ENCODE results near the gene ADGRG1. TPM values are rescaled to one million over a fixed set of nuclear protein-coding genes. Genes with fewer than 3 reads are reported as not detected.

The ADGRG1 gene
- total RNA-seq, 1 donor from 2014 or later, result 67.1 TPM

DNA sequence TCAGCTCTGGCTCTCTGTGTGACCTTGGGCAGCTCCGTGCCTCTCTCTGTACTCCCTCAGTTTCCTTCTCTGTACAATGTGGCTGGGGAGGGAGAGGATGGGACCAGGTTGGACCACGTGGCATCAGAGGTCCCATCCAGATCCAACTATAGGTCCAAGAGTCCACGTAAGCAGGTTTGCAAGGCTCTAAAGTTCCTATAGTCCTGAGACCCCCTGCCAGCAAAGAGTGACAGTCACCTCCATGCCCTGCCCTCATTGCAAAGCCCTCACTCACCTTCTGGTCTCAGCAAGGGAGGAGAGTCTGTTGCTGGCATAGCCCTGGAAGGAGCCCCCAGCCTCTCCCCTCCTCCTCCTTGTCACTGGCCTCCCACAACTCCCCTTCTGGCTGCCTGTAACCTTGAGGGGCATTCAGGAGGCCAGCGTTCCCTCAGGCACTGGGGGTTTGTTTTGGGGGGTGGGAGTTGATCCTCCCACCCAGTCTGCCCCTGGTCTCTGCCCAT is 60.1 kb downstream of the ADGRG1 start:
- no peaks in the 10 kb centered on the region for H3K27me3 Mint-ChIP-seq (ENCODE audit: low read depth)
- TF ChIP-seq, protein P1, sequence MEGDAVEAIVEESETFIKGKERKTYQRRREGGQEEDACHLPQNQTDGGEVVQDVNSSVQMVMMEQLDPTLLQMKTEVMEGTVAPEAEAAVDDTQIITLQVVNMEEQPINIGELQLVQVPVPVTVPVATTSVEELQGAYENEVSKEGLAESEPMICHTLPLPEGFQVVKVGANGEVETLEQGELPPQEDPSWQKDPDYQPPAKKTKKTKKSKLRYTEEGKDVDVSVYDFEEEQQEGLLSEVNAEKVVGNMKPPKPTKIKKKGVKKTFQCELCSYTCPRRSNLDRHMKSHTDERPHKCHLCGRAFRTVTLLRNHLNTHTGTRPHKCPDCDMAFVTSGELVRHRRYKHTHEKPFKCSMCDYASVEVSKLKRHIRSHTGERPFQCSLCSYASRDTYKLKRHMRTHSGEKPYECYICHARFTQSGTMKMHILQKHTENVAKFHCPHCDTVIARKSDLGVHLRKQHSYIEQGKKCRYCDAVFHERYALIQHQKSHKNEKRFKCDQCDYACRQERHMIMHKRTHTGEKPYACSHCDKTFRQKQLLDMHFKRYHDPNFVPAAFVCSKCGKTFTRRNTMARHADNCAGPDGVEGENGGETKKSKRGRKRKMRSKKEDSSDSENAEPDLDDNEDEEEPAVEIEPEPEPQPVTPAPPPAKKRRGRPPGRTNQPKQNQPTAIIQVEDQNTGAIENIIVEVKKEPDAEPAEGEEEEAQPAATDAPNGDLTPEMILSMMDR (IDR thresholded peaks at IDR 0.05; ENCODE audit: unreplicated experiment), result no peak
- no peak overlapping the region for H3K27ac Mint-ChIP-seq
- H3K4me3 Mint-ChIP-seq, result no peak overlapping the region
- H3K9me3 Mint-ChIP-seq, result no peaks in the 10 kb centered on the region
- peaks cover 9% of the 10 kb centered on the region for H3K4me1 Mint-ChIP-seq
- no peaks in the 10 kb centered on the region for H3K36me3 Mint-ChIP-seq
- no peak for DNase-seq (ENCODE audit: low spot score in 2 of 2, unreplicated experiment in 2 of 2)

DNA sequence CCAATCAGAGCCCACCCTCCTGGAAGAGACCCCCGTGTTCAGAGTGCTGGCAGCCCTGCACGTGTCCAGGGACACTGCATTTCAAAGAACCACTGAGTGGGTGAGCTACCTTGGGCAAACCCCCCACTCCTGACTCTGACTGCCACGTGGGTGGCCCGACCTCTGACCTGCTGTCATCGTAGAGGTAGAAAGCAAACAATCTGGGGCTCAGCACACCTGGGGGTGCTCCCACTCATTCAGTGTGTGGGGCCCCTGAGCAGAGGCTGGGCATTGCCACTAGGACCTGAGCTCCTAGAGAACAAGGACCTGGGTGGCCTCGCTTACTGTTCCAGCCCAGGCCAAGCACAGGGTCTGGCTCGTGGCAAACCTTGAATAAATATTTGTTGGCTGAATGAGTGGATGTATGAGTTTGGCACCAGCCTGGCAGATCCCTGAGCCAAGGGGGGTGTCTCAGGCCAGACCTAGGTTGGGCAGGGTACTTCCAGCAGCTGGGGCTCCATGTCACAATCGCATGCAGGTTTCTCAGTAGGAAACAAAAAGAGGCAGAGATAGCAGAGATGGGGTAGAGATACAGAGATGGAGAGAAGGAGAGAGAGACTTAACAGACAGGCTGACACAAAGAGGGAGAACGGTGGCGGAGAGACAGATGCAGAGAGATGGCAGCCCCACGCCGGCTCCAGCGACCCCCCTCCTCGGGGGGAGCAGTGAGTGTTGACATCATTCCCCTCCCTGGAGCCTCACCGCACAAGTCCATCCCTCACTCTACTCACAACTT is 60.7 kb downstream of the ADGRG1 start:
- no peak overlapping the region for H3K4me3 Mint-ChIP-seq
- TF ChIP-seq, protein P1 (IDR thresholded peaks at IDR 0.05; ENCODE audit: unreplicated experiment), result no peak
- H3K9me3 Mint-ChIP-seq, result no peaks in the 10 kb centered on the region
- H3K27me3 Mint-ChIP-seq (ENCODE audit: low read depth), result no peaks in the 10 kb centered on the region
- no peak overlapping the region for H3K27ac Mint-ChIP-seq
- no peak for DNase-seq (ENCODE audit: low spot score in 2 of 2, unreplicated experiment in 2 of 2)
- no peaks in the 10 kb centered on the region for H3K36me3 Mint-ChIP-seq
- H3K4me1 Mint-ChIP-seq, result peaks cover 9% of the 10 kb centered on the region

DNA sequence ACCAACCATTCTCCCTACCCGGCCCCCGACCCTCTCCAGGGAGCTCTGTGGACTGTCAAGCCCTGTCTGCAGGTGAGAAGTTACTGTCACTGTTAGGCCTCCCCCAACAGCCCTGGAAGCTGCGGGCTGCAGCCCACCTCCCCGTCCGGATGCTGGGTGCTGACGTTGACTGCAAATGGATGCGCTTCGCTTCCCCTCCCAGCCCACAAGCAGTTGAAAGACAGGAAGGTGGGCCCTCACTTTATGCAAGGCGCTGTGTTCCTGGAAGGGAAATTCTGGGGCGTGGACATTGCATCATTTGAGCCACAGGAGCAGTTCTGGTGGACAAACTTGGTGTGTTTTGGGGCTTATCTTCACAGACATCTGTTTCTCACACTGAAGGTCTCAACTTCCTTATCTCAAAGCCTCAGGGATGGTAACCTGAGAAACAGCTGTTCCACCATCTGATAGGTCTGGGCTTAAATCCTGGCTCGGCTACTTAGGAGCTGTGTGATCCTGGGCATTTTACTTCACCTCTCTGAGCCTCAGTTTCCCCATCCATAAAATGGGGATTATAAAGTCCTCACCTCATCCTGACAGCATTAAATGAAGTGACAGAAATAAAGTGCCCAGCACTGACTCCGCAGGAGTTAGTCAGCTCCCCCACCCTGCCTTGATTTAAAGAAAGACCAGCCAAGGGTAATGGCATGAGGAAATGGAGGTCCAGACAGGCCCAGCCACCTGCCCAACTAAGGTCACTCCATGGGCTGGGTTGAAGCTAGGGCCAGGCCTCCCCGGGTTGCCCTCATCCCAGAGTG is 61.5 kb downstream of the ADGRG1 start:
- DNase-seq (ENCODE audit: low spot score in 2 of 2, unreplicated experiment in 2 of 2), result no peak
- no peak overlapping the region for H3K4me3 Mint-ChIP-seq
- H3K27me3 Mint-ChIP-seq (ENCODE audit: low read depth), result no peaks in the 10 kb centered on the region
- H3K27ac Mint-ChIP-seq, result no peak overlapping the region
- peaks cover 14% of the 10 kb centered on the region for H3K4me1 Mint-ChIP-seq
- TF ChIP-seq, protein P1 (IDR thresholded peaks at IDR 0.05; ENCODE audit: unreplicated experiment), result no peak
- H3K9me3 Mint-ChIP-seq, result no peaks in the 10 kb centered on the region
- no peaks in the 10 kb centered on the region for H3K36me3 Mint-ChIP-seq

DNA sequence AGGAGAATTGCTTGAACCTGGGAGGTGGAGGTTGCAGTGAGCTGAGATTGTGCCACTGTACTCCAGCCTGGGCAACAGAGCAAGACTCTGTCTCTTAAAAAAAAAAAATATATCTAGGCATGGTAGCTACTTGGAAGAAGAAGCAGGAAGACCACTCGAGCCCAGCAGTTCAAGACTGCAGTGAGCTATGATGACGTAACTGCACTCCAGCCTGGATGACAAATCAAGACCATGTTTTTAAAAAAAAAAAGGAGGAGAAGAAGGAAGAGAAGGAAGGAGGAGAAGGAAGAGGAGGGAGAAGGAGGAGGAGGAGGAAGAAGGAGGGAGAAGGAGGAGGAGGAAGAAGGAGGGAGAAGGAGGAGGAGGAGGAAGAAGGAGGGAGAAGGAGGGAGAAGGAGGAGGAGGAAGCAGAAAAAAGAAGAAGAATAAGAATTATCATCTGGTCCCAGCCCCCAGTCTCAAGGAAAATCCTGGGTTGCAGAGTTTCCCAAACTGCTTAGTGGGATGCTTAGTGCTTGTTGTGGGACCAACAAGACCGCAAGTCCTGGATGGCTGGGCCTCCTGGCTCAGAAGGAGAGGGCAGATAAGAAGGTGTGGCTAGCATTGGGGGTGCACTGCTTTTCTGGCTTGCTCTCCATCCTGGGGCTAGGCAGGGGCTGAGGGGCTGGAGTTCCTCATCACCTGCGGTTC is 62.5 kb downstream of the ADGRG1 start:
- no peaks in the 10 kb centered on the region for H3K36me3 Mint-ChIP-seq
- no peak for DNase-seq (ENCODE audit: low spot score in 2 of 2, unreplicated experiment in 2 of 2)
- no peaks in the 10 kb centered on the region for H3K9me3 Mint-ChIP-seq
- no peak overlapping the region for H3K4me3 Mint-ChIP-seq
- peaks cover 14% of the 10 kb centered on the region for H3K4me1 Mint-ChIP-seq
- H3K27me3 Mint-ChIP-seq (ENCODE audit: low read depth), result no peaks in the 10 kb centered on the region
- TF ChIP-seq, protein P1 (IDR thresholded peaks at IDR 0.05; ENCODE audit: unreplicated experiment), result no peak
- no peak overlapping the region for H3K27ac Mint-ChIP-seq

DNA sequence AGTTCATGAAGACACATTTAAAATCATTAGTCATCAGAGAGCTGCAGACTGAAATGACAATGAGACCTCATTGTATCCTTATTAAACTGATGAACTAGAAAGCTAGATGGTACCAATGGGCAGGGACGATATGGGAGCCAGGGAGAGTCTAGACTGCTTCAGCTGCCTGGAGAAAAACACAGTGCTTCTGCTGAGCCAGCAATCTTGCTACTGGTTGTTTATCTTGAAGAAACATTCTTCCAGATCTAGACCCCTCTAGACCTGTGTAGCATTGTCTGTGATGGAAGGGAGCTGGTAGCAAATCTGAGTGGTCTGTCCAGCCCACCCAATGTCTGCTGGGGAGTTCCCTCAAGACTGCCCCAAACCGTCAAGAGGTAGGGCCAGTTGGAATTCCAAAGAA is 64.2 kb downstream of the ADGRG1 start:
- Mint-ChIP-seq H3K9me3 (no peaks in the 10 kb centered on the region), H3K36me3 (no peaks in the 10 kb centered on the region), H3K4me3 (no peak overlapping the region), H3K4me1 (peaks cover 14% of the 10 kb centered on the region), H3K27ac (no peak overlapping the region), H3K27me3 (ENCODE audit: low read depth) (no peaks in the 10 kb centered on the region)
- TF ChIP-seq, protein P1 (IDR thresholded peaks at IDR 0.05; ENCODE audit: unreplicated experiment), result no peak
- no peak for DNase-seq (ENCODE audit: low spot score in 2 of 2, unreplicated experiment in 2 of 2)
